GM04503 (cell line): Measurements from ENCODE around the gene PPP2R3A.
A peak's percentile ranks its signal among the peaks of the same experiment; 100 is the strongest.
"Not testable (repeated sequence)": the region's sequence is repeated elsewhere in the genome, so short reads cannot be mapped to it uniquely, and the experiment has no call there.

Experiments used
- DNase-seq: peaks from one replicate; pipeline ENCODE4 v3.0.0-alpha.2; 2012; ENCODE audit warnings: low read depth

The PPP2R3A gene

GRCh38 chr3:136036306-136036705 lies 70.8 kb downstream of the PPP2R3A start:
- DNase-seq, result no peak

GRCh38 chr3:136038668-136039067 lies 73.1 kb downstream of the PPP2R3A start:
- no peak for DNase-seq

GRCh38 chr3:136042608-136043221 lies 77.2 kb downstream of the PPP2R3A start:
- no peak for DNase-seq

- DNase-seq, result no peak
These were observed 79.6 kb downstream of the PPP2R3A start for GRCh38 chr3:136044980-136045745.

- no peak for DNase-seq
These were observed 82.5 kb downstream of the PPP2R3A start for GRCh38 chr3:136048068-136048467.

GRCh38 chr3:136050250-136050649 lies 84.7 kb downstream of the PPP2R3A start:
- DNase-seq, result no peak

- DNase-seq, result no peak
These were observed 90.0 kb downstream of the PPP2R3A start for GRCh38 chr3:136055491-136055890.

- DNase-seq, result no peak
These were observed 101.7 kb downstream of the PPP2R3A start for GRCh38 chr3:136067211-136067610.

- peak; percentile 64 for DNase-seq
These were observed 103.2 kb downstream of the PPP2R3A start for GRCh38 chr3:136068708-136069107.

GRCh38 chr3:136069933-136070332 lies 104.4 kb downstream of the PPP2R3A start:
- no peak for DNase-seq

GRCh38 chr3:136070334-136070733 lies 104.8 kb downstream of the PPP2R3A start:
- DNase-seq, result no peak

GRCh38 chr3:136070953-136071949 lies 105.7 kb downstream of the PPP2R3A start:
- DNase-seq, result no peak

- no peak for DNase-seq
These were observed 109.1 kb downstream of the PPP2R3A start for GRCh38 chr3:136074546-136075170.

- no peak for DNase-seq
These were observed 109.8 kb downstream of the PPP2R3A start for GRCh38 chr3:136075218-136075808.

GRCh38 chr3:136075811-136076210 lies 110.3 kb downstream of the PPP2R3A start:
- no peak for DNase-seq

- no peak for DNase-seq
These were observed 113.2 kb downstream of the PPP2R3A start for GRCh38 chr3:136078421-136079364.

GRCh38 chr3:136083641-136084382 lies 118.3 kb downstream of the PPP2R3A start:
- not testable (repeated sequence) for DNase-seq

GRCh38 chr3:136085067-136085466 lies 119.5 kb downstream of the PPP2R3A start:
- not testable (repeated sequence) for DNase-seq

GRCh38 chr3:136093771-136094170 lies 128.2 kb downstream of the PPP2R3A start:
- no peak for DNase-seq

GRCh38 chr3:136105044-136105443 lies 139.5 kb downstream of the PPP2R3A start:
- no peak for DNase-seq
